Measurements from ENCODE around the gene PLA2G4F. TPM values are rescaled to one million over a fixed set of nuclear protein-coding genes. Genes with fewer than 3 reads are reported as not detected.
A peak's percentile ranks its signal among the peaks of the same experiment; 100 is the strongest.

Gene PLA2G4F
- 5.2 TPM for total RNA-seq
- long read RNA-seq, full-length matches to known transcripts, result 1 of 10 reads
- long read RNA-seq, partial matches to known transcripts, result 6 of 10 reads
- long read RNA-seq, other reads (novel, unspliced or antisense), result 3 of 10 reads

GRCh38 chr15:42156243-42156922 is at the start of gene PLA2G4F:
Gene PLA2G4F, minus strand, starts transcription at chr15:42156636. Its CDS starts 87 bp downstream, at chr15:42156549.
- intact Hi-C loops (cut with micrococcal nuclease), result no loop called here
- ATAC-seq (peak; percentile 36), DNase-seq (peak; percentile 51)

DNA sequence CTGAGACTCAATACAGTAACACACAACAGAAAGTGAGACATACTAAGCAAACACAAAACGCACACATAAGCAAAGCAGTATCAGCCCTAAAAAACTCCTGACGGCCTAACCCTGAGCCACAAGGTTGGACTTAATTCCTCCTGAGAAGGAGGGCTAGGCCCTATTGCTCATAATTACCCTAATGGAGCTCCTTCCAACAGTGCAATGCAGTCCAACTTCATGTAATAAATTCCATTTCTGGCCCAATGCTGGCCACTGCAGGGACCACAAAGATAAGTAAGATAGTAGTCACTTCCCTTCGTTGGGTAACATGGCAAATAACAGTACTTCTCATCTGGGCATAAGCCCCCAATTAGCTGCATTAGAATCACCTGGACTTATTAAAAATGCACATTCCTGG is 47.5 kb upstream of the PLA2G4F start:
- ATAC-seq, result no peak
- intact Hi-C loops (cut with micrococcal nuclease), result no loop called here
- DNase-seq, result no peak

- no peak for ATAC-seq
- intact Hi-C loops (cut with micrococcal nuclease), result no loop called here
Measured at GRCh38 chr15:42202653-42203052, 46.2 kb upstream of the PLA2G4F start.

DNA sequence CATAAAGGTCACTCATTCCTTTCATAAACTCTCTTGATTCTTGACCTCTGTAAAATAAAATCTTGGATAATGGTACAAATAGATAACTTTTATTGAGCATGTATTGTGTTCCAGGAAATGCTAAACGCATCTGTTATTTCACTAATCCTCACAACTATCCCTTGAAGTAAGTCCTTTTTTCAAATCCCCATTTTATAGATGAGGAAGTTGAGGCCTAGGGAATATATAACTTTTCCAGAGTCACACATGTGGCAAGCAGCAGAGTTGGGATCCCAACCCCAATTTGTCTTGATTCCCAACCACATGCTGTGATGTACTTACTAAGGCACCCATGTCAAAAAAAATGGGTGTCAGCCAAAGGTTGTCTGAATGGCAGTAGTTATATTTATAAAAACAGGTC is 45.4 kb upstream of the PLA2G4F start:
- no peak for DNase-seq
- no peak for ATAC-seq
- intact Hi-C loops (cut with micrococcal nuclease), result no loop called here

More at GRCh38 chr15:42202653-42203052, 46.2 kb upstream of the PLA2G4F start:
- DNase-seq, result no peak

DNA sequence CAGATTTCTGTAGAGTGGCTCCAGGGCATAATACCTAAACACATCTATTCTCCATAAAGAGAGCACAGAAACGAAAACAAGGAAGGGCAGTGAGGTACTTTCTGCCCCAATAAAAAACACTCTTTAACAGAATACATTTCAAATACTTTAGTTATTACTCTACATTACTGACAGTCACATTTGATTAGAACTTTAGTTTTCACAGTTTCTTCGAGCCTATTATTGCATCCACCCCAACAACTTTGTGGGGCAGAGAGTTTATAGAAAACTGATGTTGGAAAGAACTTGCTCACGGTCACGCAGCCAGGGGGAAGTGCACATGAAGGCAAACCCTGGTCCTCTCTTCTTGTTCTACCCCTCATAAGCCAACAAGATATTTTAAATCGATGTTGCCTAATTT is 42.7 kb upstream of the PLA2G4F start:
- intact Hi-C loops (cut with micrococcal nuclease), result no loop called here
- ATAC-seq, result no peak
- DNase-seq, result no peak

DNA sequence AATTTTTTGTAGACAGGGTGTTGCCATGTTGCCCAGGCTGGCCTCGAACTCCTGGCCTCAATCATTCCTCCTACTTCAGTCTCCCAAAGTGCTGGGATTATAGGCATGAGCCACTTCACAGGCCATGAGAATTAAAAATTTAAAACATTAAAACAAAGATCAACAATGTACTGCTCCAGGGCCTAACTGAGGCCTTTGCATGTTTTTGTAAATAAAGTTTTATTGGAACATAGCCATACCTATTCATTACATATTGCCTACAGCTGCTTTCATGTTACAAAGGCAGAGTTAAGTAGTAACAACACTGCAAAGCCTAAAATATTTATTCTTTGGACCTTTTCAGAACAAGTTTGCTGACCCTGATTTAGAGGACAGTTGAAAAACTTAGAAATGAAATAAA is 42.1 kb upstream of the PLA2G4F start:
- ATAC-seq (no peak), DNase-seq (no peak)
- intact Hi-C loops (cut with micrococcal nuclease), result no loop called here

GRCh38 chr15:42194513-42194912 is 38.1 kb upstream of the PLA2G4F start:
- ATAC-seq (no peak), DNase-seq (no peak)
- intact Hi-C loops (cut with micrococcal nuclease), result no loop called here

DNA sequence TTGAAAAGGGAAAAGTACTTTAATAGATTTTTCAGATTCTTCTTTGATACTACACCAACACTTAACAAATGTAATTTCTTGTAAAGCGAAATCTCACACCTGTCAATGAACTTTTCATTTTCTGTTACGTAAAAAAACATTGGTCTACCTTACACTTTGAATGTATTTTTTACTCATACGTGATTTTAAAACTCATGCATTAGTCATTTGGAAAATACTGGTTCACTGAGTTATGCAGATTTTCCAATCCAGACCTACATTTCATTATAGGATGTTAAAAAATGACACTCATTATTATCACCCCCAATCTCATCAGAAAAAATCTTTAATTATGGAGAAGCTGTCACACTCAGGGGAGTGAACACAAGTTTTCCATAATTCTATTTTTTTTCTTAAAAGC is 36.9 kb upstream of the PLA2G4F start:
- intact Hi-C loops (cut with micrococcal nuclease), result no loop called here
- DNase-seq, result no peak
- no peak for ATAC-seq

DNA sequence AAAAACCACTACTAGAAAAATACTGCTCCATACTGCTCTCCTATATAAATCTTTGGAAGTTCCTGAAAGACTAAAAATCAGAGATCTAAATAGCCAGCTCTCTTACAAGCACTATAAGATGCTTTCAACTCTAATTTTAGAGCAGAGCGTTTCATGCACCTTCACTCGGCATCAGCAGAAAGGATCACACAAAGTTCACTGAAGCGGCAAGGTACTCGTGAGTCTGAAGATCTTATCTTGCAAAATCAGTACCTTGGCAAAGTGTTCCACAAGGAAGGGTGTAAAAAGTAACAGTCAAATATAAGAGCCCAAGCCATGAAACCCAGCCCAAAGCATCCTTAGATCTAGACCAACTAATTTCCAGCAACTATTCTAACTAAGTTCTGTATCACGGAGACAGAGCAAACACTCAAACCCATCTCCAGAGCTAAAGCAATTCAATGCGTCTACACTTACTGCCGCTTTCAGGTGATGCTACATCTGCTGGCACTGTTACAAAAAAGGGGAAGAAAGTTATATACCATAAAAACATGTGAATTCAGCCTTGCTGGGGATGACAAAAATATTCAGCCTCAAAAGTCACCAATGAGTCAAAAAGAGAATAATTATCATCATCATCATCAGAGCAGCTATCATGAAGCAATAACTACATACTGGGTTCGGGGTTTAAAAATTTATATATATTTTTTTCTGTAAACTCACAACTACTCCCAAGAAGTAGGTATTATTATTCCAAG is 35.3 kb upstream of the PLA2G4F start:
- ATAC-seq (no peak), DNase-seq (no peak)
- intact Hi-C loops (cut with micrococcal nuclease), result no loop called here

- ATAC-seq (no peak), DNase-seq (no peak)
- intact Hi-C loops (cut with micrococcal nuclease), result no loop called here
Measured at GRCh38 chr15:42190370-42190769, 33.9 kb upstream of the PLA2G4F start.

GRCh38 chr15:42185801-42186200 is 29.4 kb upstream of the PLA2G4F start:
- intact Hi-C loops (cut with micrococcal nuclease), result no loop called here
- DNase-seq (no peak), ATAC-seq (no peak)

DNA sequence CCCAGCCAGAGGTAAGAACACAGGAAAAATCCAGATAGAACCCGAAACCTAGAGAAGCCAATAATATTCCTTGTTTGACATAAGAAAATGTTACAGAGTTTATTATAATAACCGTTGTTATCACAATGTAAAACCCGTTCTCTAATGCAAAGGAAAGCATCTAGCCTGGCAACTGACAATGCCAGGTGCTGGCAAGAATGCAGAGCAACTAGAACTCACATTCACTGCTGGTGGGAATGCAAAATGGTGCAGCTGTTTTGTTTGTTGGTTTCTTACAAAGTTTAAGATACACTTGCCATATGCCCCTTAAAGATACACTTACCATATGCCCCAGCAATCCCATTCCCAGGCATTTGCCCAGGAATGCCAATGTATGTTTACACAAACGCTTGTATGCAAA is 28.3 kb upstream of the PLA2G4F start:
- DNase-seq (no peak), ATAC-seq (no peak)
- intact Hi-C loops (cut with micrococcal nuclease), result no loop called here

DNA sequence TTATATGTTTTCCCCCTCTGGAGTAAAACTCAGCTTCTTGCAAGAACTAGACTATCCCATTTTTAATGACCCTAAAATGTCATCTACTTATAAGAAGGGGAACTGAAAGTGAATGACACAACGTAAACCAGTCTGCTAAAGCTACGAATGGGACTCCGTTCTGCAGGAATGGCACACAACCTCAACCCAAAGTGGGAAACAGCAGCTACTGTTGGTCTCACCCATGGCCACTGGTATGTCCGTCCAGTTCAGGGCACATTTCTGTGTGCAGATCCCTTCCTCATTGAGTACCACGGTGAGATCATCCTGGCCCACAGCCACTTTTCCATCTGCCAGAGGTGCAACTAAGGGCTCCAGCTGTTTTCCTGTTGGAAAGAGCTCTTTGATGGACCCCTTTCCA is 27.9 kb upstream of the PLA2G4F start:
- ATAC-seq (peak; percentile 68), DNase-seq (no peak)
- intact Hi-C loops (cut with micrococcal nuclease), result no loop called here

GRCh38 chr15:42182961-42183360 is 26.5 kb upstream of the PLA2G4F start:
- ATAC-seq (peak; percentile 28), DNase-seq (no peak)
- intact Hi-C loops (cut with micrococcal nuclease), result no loop called here

DNA sequence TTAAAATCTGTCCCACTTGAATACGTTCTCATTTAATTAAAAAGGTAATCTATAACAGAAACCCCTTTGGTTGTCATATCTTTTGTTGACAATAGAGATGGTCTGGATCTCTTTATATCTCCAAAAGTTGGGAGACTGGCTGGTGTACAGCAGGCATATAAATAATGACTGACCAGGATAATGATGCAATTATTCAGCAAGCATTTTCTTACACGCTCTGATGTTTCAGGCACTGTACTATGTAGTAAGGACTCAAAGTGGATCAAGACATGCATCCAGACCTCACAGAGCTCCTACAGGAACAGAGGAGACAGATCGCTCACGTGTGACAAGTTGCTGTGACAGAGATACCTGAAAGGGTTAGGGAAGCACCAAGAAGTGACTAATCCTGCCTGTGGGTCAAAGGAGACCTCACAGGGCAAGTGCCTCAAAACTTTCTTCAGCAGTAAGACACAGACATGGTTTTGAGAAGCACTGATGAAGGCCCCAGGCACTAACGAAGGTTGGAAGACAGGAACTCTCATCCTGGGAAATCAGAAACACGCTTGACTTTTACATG is 26.0 kb upstream of the PLA2G4F start:
- intact Hi-C loops (cut with micrococcal nuclease), result no loop called here
- DNase-seq (no peak), ATAC-seq (no peak)

- DNase-seq (no peak), ATAC-seq (no peak)
- intact Hi-C loops (cut with micrococcal nuclease), result no loop called here
Measured at GRCh38 chr15:42178056-42178455, 21.6 kb upstream of the PLA2G4F start.

DNA sequence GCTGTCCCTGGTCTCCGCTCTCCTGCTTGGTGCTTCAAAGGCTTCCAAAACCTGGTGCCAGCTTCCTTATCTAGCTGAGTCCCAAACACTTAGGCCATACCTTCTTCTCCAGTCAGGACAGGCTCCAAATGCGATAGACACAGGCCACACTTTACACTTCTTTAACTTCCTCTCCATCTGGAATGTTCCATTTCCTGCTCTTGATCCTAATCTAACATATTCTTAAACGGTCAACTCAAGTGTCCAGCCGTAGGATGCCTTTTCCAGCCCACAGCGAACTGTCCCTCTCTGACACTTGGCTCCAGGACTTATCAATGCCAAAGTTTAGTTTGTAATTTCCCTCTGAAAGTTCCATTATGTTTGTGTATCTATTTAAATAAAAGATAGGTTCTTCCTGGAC is 19.2 kb upstream of the PLA2G4F start:
- peak; percentile 37 for ATAC-seq
- no peak for DNase-seq
- intact Hi-C loops (cut with micrococcal nuclease), result no loop called here

- DNase-seq (no peak), ATAC-seq (no peak)
- intact Hi-C loops (cut with micrococcal nuclease), result no loop called here
Measured at GRCh38 chr15:42172475-42172874, 16.0 kb upstream of the PLA2G4F start.

GRCh38 chr15:42171795-42172194 is 15.4 kb upstream of the PLA2G4F start:
- no peak for ATAC-seq
- no peak for DNase-seq
- intact Hi-C loops (cut with micrococcal nuclease), result no loop called here

DNA sequence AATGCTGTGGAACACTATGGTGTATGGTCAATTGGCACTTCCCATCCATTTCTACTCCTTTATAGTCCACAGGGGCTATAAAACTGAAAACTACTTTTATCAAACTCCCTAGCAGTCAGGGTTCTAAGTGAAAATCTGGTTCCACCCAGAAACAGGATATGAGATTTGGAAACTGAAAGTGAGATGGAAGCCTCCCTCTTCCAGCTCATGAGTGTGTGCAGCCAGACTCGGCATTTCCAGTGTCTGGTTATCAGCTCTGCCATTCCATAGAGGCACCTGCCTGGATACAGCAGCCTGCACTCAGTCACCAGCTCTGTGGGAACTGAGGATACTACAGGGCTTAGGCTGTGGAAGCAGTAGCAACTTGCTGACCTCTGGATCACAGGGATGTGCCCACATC is 14.7 kb upstream of the PLA2G4F start:
- ATAC-seq, result peak; percentile 57
- DNase-seq, result no peak
- intact Hi-C loops (cut with micrococcal nuclease), result no loop called here

Data from left ventricle myocardium superior (tissue), 1 donor.